Heart left ventricle (tissue), 13 donors: Measurements from ENCODE around the gene RUVBL2.
A peak's percentile ranks its signal among the peaks of the same experiment; 100 is the strongest.

Experiments used
- POLR2A ChIP-seq, 2 donors: fragments of 450-650 bp; IDR thresholded peaks; one replicate each; pipeline ENCODE4 v1.6.1; 2017; ENCODE audit warnings: antibody characterized with exemption in 2 of 2, mild to moderate bottlenecking in 2 of 2, moderate library complexity in 2 of 2
- TF ChIP-seq, protein P1 (sequence below), 12 donors: fragments of 200-600 bp; sonication (generic) in 4 of 12; IDR thresholded peaks; one replicate each; pipeline versions ENCODE4 v1.5.0 to v1.8.0; 2018 to 2022; ENCODE audit warnings: antibody characterized with exemption in 12 of 12, mild to moderate bottlenecking in 5 of 12
- donor health status: ischemic (EF 13 %, LVEDD 7.1; RV severe dilation, severe dysfunction).
- donor health status: DM: no; HTN: yes; CAD: no.
- donor health status: DM: no; HTN: no; CAD: no.
- donor health status: ischemic (EF 25% LVEDD 6.9; RV normal size, moderate dysfunction).
- donor health status: ischemic (EF 25% LVEDD 5.7; RV mildly dilated, moderate dysfunction).
- donor health status: ischemic (EF 35%, LVEDD 5.7; RV mildly dilated, moderate dysfunction).
- donor health status: nonischemic (EF 11% LVEDD 7.7; RV severe dilation, severe dysfunction).
- donor health status: DM: yes; HTN: yes; CAD: no.
- donor health status: PGD.
- donor health status: ischemic (EF 29% LVEDD 5.4; RV normal size, mild dysfunction).
- donor health status: nonischemic (EF 23%, LVEDD 6.1; RV moderate dilation, normal function).

DNA sequence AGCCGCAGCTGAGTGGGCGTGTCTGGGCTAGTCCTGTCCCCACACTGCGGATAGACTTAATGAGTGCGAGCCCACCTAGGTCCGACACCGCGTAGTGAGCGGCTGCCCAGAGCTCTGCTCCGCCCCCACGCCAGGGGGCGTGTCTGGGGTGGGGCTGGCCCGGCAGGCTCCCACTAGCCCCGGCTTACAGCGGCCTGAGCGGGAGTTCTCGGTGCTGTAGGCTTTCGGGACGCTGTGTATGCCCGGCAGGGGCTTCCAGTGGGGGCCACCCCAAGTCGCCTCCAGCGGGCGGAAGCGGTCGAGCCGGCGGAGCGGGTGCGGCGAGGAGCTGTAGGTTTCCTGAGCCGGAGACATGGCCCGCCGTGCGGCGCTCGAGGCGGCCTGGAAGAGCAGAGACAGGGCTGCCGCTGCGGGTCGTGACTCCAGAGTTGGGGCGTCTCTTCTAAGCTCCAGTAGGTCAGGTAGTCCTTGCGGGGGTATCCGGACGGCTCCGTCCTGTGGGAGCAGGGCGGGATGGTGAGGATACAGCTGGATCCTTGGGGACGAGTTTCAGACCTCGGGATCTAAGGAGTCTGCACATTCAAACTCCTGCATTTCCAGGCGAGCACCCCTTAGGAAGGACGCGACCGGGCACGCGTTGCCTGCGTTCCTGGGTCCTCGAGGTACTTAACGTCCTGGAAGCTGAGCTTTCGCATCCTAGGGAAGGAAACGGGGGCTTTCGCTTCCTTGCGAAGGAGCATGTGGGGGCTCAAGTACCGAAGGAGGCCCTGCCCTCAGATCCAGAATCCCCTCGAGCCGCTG, 62.6 kb downstream of the RUVBL2 start:
- TF ChIP-seq POLR2A (IDR thresholded peaks at IDR 0.05): no peak
- TF ChIP-seq, protein P1, sequence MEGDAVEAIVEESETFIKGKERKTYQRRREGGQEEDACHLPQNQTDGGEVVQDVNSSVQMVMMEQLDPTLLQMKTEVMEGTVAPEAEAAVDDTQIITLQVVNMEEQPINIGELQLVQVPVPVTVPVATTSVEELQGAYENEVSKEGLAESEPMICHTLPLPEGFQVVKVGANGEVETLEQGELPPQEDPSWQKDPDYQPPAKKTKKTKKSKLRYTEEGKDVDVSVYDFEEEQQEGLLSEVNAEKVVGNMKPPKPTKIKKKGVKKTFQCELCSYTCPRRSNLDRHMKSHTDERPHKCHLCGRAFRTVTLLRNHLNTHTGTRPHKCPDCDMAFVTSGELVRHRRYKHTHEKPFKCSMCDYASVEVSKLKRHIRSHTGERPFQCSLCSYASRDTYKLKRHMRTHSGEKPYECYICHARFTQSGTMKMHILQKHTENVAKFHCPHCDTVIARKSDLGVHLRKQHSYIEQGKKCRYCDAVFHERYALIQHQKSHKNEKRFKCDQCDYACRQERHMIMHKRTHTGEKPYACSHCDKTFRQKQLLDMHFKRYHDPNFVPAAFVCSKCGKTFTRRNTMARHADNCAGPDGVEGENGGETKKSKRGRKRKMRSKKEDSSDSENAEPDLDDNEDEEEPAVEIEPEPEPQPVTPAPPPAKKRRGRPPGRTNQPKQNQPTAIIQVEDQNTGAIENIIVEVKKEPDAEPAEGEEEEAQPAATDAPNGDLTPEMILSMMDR (IDR thresholded peaks at IDR 0.05): peak; percentile 20 to 62 (median 38)
